HepG2 (cell line): ENCODE results near the gene TCFL5. TPM values are rescaled to one million over a fixed set of nuclear protein-coding genes. Genes with fewer than 3 reads are reported as not detected.

Source experiments
- FIP1L1 ChIP-seq: fragments of 200-400 bp; formaldehyde crosslinking; IDR thresholded peaks from 2 replicates; pipeline ENCODE4 v1.6.1; 2018; ENCODE audit warnings: low read depth, mild to moderate bottlenecking, low read length, moderate library complexity, borderline replicate concordance; ENCODE audit not compliant: insufficient read depth
- FOXA3 ChIP-seq: IDR thresholded peaks from 2 replicates; pipeline ENCODE4 v1.6.1; 2016; ENCODE audit warnings: missing genetic modification reagents, missing compliant biosample characterization
- GFI1 ChIP-seq: sonication (generic); formaldehyde crosslinking; IDR thresholded peaks from 2 replicates; pipeline ENCODE4 v1.5.0; 2020; ENCODE audit warnings: missing genetic modification reagents, mild to moderate bottlenecking, borderline replicate concordance
- HNF4A ChIP-seq: sonication (generic); formaldehyde crosslinking; IDR thresholded peaks from 2 replicates; pipeline ENCODE4 v1.4.0; 2020; ENCODE audit warnings: missing genetic modification reagents
- MBNL3 ChIP-seq: fragments of 250-450 bp; sonication (Bioruptor Pico); conservative IDR thresholded peaks from 2 replicates; pipeline ENCODE4 v1.8.0; 2022; ENCODE audit warnings: mild to moderate bottlenecking, inconsistent platforms
- MYC ChIP-seq: sonication (generic); formaldehyde crosslinking; IDR thresholded peaks from 2 replicates; pipeline ENCODE4 v1.9.0; 2021; ENCODE audit warnings: missing genetic modification reagents, borderline replicate concordance
- RAD21 ChIP-seq: fragments of 450-650 bp; formaldehyde crosslinking; IDR thresholded peaks from 2 replicates; pipeline ENCODE4 v1.5.0; 2020; ENCODE audit warnings: mild to moderate bottlenecking
- SOX13 ChIP-seq, 3 experiments: fragments of 450-650 bp in 1 of 3; sonication (generic) in 1 of 3; formaldehyde crosslinking in 1 of 3; IDR thresholded peaks in 2 of 3; conservative IDR thresholded peaks in 1 of 3; 2 replicates each; pipeline versions ENCODE4 v1.5.0 to v1.6.1; 2016 to 2020; ENCODE audit warnings: antibody characterized with exemption in 1 of 3, mild to moderate bottlenecking in 1 of 3, missing compliant biosample characterization in 1 of 3, missing genetic modification reagents in 1 of 3, moderate library complexity in 1 of 3
- ZFP36L2 ChIP-seq: sonication (generic); formaldehyde crosslinking; IDR thresholded peaks from 2 replicates; pipeline ENCODE4 v1.4.0; 2020; ENCODE audit warnings: missing genetic modification reagents
- polyA plus RNA-seq, 8 experiments: library from polyadenylated mRNA; depleted of rRNA in 3 of 8; stranded (reverse) in 7 of 8; unstranded in 1 of 8; fragments of >200 nt; fragmentation: Illumina TruSeq in 4 of 8; extraction: Trizol in 4 of 8; gene quantifications; 2 replicates each; pipeline versions ENCODE4 v1.2.1 to v1.2.3, GENCODE V29; 2011 to 2016; ENCODE audit warnings: low read depth in 4 of 8, missing spikeins in 1 of 8, mixed read lengths in 1 of 8; ENCODE audit not compliant: insufficient read depth in 1 of 8
- total RNA-seq, 5 experiments: library from RNA; depleted of rRNA; stranded (reverse); fragments of >200 nt; fragmentation: Illumina TruSeq; extraction: Trizol; gene quantifications; 2 replicates each; pipeline ENCODE4 v1.2.3, GENCODE V29; 2016; ENCODE audit warnings: low read depth in 1 of 5
- TF ChIP-seq, protein P1 (sequence below): sonication (generic); formaldehyde crosslinking; IDR thresholded peaks from 2 replicates; pipeline ENCODE4 v1.4.0; 2020; ENCODE audit warnings: missing genetic modification reagents, low read depth, mild to moderate bottlenecking, borderline replicate concordance
- TF ChIP-seq, protein P2 (sequence below): sonication (generic); formaldehyde crosslinking; IDR thresholded peaks from 2 replicates; pipeline ENCODE4 v1.4.0; 2020; ENCODE audit warnings: missing genetic modification reagents, borderline replicate concordance
- TF ChIP-seq, protein P3 (sequence below): sonication (generic); formaldehyde crosslinking; IDR thresholded peaks from 2 replicates; pipeline ENCODE4 v1.5.1; 2020; ENCODE audit warnings: mild to moderate bottlenecking, missing genetic modification reagents
- TF ChIP-seq, protein P4 (sequence below): sonication (generic); formaldehyde crosslinking; IDR thresholded peaks from 2 replicates; pipeline ENCODE4 v1.4.0; 2020; ENCODE audit warnings: missing genetic modification reagents
- TF ChIP-seq, protein P5 (sequence below): sonication (generic); formaldehyde crosslinking; IDR thresholded peaks from 2 replicates; pipeline ENCODE4 v1.4.0; 2020; ENCODE audit warnings: missing genetic modification reagents

TCFL5 gene
- total and polyA plus RNA-seq, 2 of the 13 experiments (the other 11 are each of a cell fraction or from before 2014, with no cell fraction given) = 14.8 to 20.0 TPM

DNA sequence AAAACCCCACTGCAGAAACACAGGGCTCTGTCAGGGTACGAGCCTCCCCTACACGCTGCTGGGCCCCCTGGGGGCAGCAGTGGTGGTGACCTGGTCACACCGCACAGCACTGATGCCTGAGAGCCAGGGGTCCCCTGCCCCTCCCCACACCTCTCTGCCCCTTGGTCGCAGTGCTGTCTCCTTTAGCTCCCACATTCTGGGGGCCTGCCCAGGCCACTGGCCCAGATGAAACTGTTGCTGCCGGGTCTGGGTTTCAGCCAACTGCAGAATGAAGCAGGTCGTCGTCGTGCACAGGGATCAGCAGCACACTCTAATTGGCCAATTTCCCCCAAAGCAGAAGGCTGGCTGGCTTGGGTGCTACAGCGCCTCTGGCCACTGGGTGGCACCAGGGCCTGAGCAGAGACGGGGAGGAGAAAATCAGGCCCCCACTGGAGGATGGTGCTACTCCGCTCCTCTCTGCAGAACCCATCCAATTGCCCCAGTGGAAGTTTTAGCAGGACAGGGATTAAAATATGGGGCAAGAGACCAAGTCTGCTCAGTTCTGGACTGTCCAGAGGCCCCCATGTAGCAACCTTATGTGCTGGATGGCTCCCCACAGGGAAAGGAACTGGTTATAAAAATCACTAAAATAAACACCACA is 38.5 kb upstream of the TCFL5 start (continued):
- TF ChIP-seq FIP1L1 (peak; percentile 97; the same call in 1 of the 2 replicates), ZFP36L2 (CRISPR knock-in tag) (peak; percentile 87; the same call in 1 of the 2 replicates), MBNL3 (no peak), MYC (CRISPR knock-in tag) (peak; percentile 74), RAD21 (CRISPR knock-in tag) (peak; percentile 95), FOXA3 (CRISPR knock-in tag) (peak; percentile 26; the same call in 1 of the 2 replicates), HNF4A (CRISPR knock-in tag) (no peak), SOX13 (IDR thresholded peaks at IDR 0.05) (no peak), SOX13 (CRISPR knock-in tag; conservative IDR thresholded peaks at IDR 0.05 in 1 of 2, IDR thresholded peaks at IDR 0.05 in 1 of 2) (0 out of 4 replicates have a peak, but pooled peaks of 1 of the 2 experiments have one; percentile 33), GFI1 (CRISPR knock-in tag) (peak; percentile 25; the same call in 1 of the 2 replicates)
- TF ChIP-seq, protein P1, sequence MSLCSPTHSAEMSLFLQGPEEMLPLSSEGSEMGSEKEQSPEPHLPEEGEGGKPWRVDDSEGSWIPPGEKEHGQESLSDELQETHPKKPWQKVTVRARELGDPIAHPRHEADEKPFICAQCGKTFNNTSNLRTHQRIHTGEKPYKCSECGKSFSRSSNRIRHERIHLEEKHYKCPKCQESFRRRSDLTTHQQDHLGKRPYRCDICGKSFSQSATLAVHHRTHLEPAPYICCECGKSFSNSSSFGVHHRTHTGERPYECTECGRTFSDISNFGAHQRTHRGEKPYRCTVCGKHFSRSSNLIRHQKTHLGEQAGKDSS (CRISPR knock-in tag) = peak; percentile 69; the same call in 1 of the 2 replicates
- TF ChIP-seq, protein P2, sequence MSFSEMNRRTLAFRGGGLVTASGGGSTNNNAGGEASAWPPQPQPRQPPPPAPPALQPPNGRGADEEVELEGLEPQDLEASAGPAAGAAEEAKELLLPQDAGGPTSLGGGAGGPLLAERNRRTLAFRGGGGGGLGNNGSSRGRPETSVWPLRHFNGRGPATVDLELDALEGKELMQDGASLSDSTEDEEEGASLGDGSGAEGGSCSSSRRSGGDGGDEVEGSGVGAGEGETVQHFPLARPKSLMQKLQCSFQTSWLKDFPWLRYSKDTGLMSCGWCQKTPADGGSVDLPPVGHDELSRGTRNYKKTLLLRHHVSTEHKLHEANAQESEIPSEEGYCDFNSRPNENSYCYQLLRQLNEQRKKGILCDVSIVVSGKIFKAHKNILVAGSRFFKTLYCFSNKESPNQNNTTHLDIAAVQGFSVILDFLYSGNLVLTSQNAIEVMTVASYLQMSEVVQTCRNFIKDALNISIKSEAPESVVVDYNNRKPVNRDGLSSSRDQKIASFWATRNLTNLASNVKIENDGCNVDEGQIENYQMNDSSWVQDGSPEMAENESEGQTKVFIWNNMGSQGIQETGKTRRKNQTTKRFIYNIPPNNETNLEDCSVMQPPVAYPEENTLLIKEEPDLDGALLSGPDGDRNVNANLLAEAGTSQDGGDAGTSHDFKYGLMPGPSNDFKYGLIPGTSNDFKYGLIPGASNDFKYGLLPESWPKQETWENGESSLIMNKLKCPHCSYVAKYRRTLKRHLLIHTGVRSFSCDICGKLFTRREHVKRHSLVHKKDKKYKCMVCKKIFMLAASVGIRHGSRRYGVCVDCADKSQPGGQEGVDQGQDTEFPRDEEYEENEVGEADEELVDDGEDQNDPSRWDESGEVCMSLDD = peak; percentile 64; the same call in 1 of the 2 replicates
- TF ChIP-seq, protein P3, sequence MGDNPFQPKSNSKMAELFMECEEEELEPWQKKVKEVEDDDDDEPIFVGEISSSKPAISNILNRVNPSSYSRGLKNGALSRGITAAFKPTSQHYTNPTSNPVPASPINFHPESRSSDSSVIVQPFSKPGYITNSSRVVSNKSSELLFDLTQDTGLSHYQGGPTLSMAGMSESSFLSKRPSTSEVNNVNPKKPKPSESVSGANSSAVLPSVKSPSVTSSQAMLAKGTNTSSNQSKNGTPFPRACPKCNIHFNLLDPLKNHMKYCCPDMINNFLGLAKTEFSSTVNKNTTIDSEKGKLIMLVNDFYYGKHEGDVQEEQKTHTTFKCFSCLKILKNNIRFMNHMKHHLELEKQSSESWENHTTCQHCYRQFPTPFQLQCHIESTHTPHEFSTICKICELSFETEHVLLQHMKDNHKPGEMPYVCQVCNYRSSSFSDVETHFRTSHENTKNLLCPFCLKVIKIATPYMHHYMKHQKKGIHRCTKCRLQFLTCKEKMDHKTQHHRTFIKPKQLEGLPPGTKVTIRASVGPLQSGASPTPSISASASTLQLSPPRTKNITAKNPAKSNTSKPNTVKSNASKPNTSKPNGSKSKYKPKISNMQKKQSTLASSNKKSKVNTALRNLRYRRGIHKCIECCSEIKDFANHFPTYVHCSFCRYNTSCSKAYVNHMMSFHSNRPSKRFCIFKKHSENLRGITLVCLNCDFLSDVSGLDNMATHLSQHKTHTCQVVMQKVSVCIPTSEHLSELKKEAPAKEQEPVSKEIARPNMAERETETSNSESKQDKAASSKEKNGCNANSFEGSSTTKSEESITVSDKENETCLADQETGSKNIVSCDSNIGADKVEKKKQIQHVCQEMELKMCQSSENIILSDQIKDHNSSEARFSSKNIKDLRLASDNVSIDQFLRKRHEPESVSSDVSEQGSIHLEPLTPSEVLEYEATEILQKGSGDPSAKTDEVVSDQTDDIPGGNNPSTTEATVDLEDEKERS (CRISPR knock-in tag) = peak; percentile 94
- TF ChIP-seq, protein P4, sequence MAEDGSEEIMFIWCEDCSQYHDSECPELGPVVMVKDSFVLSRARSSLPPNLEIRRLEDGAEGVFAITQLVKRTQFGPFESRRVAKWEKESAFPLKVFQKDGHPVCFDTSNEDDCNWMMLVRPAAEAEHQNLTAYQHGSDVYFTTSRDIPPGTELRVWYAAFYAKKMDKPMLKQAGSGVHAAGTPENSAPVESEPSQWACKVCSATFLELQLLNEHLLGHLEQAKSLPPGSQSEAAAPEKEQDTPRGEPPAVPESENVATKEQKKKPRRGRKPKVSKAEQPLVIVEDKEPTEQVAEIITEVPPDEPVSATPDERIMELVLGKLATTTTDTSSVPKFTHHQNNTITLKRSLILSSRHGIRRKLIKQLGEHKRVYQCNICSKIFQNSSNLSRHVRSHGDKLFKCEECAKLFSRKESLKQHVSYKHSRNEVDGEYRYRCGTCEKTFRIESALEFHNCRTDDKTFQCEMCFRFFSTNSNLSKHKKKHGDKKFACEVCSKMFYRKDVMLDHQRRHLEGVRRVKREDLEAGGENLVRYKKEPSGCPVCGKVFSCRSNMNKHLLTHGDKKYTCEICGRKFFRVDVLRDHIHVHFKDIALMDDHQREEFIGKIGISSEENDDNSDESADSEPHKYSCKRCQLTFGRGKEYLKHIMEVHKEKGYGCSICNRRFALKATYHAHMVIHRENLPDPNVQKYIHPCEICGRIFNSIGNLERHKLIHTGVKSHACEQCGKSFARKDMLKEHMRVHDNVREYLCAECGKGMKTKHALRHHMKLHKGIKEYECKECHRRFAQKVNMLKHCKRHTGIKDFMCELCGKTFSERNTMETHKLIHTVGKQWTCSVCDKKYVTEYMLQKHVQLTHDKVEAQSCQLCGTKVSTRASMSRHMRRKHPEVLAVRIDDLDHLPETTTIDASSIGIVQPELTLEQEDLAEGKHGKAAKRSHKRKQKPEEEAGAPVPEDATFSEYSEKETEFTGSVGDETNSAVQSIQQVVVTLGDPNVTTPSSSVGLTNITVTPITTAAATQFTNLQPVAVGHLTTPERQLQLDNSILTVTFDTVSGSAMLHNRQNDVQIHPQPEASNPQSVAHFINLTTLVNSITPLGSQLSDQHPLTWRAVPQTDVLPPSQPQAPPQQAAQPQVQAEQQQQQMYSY (CRISPR knock-in tag) = peak; percentile 49; the same call in 1 of the 2 replicates
- TF ChIP-seq, protein P5, sequence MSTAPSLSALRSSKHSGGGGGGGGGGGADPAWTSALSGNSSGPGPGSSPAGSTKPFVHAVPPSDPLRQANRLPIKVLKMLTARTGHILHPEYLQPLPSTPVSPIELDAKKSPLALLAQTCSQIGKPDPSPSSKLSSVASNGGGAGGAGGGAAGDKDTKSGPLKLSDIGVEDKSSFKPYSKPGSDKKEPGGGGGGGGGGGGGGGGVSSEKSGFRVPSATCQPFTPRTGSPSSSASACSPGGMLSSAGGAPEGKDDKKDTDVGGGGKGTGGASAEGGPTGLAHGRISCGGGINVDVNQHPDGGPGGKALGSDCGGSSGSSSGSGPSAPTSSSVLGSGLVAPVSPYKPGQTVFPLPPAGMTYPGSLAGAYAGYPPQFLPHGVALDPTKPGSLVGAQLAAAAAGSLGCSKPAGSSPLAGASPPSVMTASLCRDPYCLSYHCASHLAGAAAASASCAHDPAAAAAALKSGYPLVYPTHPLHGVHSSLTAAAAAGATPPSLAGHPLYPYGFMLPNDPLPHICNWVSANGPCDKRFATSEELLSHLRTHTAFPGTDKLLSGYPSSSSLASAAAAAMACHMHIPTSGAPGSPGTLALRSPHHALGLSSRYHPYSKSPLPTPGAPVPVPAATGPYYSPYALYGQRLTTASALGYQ (CRISPR knock-in tag) = peak; percentile 75; the same call in 1 of the 2 replicates
